Fibroblast of peridontal ligament (primary cell): ENCODE results near the gene EXOSC3.
"Not testable (repeated sequence)": the region's sequence is repeated elsewhere in the genome, so short reads cannot be mapped to it uniquely, and the experiment has no call there.

Experiments used
- DNase-seq: peaks from one replicate; pipeline ENCODE4 v3.0.0-alpha.2; 2010; ENCODE audit errors: extremely low read depth

EXOSC3 gene

DNA sequence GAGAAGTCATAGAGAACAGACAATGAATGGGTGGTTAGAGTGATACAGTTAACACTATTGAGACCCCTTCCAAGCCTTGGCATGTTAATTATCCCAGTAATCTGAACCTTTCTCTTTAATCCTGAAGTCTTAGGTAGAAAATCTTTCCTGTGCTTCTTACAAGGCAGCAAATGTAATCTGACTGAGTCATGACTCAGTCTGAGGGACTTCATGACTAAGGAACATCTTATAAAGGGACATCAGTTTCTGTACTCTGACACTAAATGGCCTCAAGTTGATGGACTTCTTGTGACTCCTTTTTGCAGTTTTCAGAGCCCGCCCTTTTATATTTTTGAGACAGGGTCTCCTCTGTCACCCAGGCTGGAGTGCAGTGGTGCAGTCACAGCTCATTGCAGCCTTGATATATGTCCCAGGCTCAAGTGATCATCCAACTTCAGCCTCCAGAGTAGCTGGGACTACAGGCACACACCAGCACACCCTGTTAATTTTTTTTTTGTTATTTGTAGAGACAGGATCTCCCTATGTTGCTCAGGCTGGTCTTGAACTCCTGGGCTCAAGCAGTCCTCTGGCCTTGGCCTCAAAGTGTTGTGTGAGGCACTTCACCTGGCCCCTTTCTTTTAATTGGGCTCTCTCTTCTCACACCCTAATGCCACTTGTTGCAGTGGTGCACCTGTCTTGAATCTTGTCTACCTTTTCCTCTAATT, 9.5 kb downstream of the EXOSC3 start:
- DNase-seq, result no peak

DNA sequence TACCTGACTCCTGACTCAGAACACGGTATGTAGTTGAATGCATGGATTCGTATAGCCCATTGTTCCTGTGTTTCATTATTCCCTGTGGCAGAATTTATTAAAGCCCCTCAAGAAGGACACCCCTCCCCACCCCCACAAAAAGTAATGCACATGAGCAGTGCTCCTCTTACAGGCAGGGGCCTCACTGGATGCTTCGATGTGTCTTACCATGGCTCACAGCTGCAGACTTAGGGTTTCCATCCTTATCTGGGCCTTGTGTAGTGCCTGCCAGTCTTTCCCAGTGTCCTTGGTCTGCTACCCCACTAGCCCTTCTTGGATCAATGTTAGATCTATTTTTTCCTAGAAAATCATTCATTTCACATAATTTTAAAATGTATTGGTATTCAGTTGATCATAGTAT, 14.9 kb downstream of the EXOSC3 start:
- DNase-seq, result no peak

DNA sequence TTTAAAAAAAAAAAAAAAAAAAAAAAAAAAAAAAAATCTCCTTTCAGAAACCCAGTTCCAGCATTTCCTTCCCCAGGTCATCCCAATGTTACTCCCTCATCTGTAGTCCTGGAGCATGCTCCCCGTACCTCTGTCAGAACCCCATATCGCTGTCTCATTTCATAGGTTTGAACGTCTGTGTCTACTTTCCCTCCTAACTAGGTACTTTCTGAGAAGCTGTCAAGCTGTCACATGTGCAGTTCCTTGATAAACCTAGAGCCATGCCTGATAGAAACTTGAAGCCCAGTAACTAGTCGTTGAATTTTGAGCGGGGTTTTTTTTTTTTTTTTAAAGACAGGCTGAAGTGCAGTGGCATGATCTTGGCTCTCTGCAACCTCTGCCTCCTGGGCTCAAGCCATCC, 15.6 kb downstream of the EXOSC3 start:
- DNase-seq, result no peak

DNA sequence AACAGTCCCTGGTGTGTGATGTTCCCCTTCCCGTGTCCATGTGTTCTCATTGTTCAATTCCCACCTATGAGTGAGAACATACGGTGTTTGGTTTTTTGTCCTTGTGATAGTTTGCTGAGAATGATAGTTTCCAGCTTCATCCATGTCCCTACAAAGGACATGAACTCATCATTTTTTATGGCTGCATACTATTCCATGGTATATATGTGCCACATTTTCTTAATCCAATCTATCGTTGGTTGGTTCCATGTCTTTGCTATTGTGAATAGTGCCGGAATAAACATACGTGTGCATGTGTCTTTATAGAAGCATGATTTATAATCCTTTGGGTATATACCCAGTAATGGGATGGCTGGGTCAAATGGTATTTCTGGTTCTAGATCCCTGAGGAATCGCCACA, 19.6 kb downstream of the EXOSC3 start:
- DNase-seq, result not testable (repeated sequence)

DNA sequence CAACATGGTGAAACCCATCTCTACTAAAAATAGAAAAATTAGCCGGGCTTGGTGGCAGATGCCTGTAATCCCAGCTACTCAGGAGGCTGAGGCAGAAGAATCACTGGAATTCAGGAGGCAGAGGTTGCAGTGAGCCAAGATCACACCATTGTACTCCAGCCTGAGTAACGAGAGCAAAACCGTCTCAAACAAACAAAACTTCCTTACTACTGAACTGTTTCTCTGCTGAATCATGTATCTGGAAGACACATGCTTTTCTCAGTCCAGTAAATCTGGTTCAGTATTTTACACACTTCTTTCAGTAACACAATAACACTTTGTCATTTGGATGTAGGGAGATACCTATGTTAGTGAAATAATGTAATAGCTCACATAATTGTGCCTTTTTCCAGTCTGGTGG, 23.4 kb downstream of the EXOSC3 start:
- DNase-seq, result peak; percentile 48

DNA sequence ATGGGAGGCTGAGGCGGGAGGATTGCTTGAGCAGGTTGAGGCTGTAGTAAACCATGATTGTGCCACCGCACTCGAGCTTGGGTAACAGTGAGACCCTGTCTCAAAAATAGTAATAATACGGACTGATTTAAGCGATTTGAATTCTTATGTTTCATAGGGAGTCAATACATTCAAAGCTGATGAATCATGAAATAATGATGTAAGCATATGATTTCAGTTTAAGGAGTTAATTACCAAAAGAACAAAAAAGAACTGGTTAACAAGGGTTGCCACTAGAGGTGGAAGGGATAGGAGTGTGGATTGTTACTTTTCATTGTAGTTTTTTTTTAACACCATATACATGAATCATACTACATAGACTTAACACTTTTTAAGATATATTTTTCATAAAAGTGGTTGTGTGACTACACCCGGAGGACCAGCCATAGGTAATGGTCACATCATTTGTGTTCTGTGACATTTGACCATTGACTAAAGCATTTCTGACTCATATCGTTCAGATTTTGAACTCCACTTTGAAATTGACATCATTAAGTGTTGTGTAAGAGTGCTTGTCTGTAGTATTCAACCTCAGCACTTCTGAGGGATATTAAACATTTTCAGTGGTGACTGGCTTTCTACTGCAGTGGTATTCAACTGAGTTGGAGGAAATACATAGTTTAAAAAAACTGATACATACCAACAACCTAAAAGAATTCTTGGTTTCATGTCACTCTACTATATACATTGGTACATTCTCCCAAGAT, 24.3 kb downstream of the EXOSC3 start:
- peak; percentile 56 for DNase-seq

DNA sequence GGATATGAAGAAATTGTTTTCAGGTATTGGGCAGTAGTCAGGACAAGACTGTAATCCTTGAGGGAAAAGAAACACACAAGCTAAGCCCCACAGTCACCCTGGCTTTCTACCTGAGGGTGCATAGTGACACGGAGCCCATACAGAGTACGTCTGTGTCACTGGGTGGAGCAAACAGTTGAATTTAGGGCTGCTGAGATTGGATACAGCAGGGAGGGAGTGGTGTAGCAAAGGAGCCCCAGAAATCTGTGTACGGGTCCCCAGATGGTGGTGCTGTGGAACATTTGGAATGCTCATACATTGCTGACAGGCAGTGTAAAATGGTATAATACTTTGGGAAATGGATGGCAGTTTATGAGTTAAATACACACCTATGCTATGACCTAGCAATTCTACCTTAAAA, 26.1 kb downstream of the EXOSC3 start:
- DNase-seq, result no peak

DNA sequence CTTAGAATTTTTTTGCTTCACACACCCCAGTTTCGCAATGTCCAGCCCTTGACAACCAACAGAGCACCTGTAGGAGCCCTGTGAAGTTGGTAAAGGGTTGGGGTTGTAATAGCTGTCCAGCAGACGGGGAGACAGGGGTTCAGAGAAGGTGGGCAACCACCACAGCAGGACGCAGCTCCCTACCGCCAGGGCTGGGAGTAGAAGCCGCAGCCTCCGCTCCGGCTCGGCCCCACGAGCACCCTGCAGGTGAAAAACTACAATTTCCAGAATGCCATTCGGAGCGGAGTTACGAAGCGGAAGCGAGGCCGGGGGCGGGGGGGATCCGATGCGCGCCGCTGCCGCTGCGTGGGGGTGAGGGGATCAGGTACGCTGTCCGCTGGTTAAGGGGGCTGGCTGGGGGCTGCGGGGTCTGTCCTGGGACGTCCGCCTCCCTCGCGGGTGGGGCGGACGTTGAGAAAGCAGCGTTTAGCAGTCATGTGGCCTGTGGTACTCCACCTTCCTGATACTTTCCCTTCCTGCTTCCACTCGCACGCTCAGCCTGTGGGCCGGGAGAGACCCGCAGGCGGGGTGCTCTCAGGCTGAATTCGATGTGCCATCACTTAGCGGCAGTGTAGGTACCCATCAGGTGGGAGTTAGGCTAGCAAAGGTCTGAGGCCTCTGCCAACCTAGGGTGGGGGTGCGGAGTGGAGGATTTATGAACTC, 31.2 kb downstream of the EXOSC3 start, which contains the start of gene TRMT10B:
Gene TRMT10B, plus strand, starts transcription at position 317 of the 702 bp plus-strand sequence. CDS start 8,127 bp downstream, outside the sequence.
- DNase-seq, result peak; percentile 65

DNA sequence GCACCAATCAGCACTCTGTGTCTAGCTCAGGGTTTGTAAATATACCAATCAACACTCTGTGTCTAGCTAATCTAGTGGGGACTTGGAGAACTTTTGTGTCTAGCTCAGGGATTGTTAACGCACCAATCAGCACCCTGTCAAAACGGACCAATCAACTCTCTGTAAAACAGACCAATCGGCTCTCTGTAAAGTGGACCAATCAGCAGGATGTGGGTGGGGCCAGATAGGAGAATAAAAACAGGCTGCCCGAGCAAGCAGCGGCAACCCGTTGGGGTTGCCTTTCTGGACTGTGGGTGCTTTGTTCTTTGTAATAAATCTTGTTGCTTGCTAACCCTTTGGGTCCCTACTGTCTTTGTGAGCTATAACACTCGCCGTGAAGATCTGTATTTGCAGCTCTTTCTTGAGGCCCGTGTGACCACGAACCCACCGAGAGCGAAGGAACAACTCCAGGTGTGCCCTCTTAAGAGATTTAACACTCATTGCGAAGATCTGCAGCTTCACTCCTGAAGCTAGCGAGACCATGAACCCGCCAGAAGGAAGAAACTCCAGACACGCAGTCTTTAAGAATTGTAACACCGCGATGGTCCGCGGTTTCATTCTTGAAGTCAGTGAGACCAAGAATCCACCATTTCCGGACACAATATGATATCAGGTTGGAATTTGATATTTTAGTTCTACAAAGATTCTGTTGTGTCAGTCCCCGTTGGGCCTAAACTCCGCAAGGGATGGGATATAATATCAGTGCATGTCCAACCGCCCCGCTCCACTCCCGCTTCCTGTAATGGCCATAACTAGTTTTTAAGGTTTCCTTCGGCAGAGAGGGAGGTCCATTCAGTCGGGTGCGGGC, 32.0 kb downstream of the EXOSC3 start:
- DNase-seq, result no peak

DNA sequence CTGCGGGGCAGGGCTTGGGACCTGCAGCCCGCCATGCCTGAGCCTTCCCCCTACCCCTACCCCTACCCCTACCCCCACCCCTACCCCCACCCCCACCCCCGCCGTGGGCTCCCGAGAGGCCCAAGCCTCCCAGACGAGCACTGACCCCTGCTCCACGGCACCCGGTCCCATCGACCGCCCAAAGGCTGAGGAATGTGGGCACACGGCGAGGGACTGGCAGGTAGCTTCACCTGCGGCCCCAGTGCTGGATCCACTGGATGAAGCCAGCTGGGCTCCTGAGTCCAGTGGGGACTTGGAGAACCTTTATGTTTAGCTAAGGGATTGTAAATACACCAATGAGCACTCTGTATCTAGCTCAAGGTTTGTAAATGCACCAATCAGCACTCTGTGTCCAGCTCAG, 32.8 kb downstream of the EXOSC3 start:
- not testable (repeated sequence) for DNase-seq

DNA sequence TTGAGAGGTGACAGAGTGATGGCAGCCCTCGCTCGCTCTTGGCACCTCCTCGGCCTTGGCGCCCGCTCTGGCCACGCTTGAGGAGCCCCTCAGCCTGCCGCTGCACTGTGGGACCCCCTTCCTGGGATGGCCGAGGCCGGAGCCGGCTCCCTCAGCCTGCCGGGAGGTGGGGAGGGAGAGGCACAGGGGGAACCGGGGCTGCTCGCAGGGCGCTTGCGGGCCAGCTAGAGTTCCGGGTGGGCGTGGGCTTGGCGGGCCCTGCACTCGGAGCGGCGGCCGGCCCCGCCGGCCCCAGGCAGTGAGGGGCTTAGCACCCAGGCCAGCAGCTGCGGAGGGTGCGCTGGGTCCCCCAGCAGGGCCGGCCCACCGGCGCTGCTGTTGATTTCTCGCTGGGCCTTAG, 33.2 kb downstream of the EXOSC3 start:
- not testable (repeated sequence) for DNase-seq

DNA sequence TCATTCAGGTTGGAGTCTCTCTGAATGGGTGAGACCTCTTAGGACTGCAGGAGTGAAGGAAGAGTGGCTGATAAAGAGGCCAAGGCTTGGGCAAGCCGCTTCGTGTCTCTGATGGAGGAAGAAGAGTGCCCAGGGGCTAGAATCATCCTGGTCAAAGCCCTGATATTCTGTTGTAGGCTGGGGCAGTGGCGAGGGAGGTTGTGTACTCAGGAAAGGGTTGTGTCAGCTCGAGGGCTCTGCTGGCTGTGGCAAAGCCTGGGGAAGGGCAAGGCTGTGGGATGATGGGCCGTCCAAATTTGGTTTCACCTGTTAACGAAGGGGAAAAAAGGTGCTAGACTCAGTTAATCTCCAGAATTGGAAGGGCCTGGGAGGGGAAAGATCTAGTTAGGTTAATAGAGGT, 33.7 kb downstream of the EXOSC3 start:
- DNase-seq, result no peak

DNA sequence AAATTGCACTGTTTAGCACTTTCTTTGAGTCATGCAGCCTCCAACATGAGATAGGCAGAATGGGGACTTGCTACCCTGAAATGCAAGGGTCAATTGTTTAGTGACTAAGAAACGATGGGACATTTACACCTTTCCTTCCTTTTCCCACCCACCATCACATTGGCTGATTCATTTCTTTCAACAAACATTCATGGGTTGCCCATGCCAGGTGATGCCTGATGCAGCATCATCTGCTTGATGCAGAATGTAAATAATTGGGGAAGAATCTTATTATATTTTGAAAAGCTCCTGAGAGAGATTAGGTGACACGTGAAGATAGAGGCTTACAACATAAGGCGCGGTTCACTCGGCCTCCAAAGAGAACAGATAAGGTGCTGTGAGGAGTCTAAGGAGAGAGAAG, 35.7 kb downstream of the EXOSC3 start:
- DNase-seq, result no peak

DNA sequence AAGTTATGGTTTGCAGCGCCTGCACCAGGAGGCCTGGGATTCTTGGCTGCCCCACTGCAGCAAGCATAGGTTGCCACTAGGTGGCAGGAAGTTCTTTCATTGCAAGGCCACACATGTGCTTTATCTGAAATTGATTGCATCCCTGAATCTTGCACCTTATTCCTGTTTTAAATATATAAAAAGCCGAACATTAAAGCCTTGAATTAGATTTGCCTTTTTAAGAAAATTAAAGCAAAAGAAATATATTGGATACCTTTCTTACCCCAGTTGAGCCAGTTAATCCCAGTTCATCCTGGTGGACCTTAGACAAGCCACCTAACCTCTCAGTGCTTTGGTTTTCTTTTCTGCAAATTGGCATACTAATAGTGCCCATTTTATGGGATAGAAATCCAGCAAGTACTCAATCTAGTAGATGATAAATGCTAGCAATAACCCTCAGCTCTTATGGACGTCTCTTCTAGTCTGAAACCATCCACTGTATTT, 37.6 kb downstream of the EXOSC3 start:
- DNase-seq, result peak; percentile 74

DNA sequence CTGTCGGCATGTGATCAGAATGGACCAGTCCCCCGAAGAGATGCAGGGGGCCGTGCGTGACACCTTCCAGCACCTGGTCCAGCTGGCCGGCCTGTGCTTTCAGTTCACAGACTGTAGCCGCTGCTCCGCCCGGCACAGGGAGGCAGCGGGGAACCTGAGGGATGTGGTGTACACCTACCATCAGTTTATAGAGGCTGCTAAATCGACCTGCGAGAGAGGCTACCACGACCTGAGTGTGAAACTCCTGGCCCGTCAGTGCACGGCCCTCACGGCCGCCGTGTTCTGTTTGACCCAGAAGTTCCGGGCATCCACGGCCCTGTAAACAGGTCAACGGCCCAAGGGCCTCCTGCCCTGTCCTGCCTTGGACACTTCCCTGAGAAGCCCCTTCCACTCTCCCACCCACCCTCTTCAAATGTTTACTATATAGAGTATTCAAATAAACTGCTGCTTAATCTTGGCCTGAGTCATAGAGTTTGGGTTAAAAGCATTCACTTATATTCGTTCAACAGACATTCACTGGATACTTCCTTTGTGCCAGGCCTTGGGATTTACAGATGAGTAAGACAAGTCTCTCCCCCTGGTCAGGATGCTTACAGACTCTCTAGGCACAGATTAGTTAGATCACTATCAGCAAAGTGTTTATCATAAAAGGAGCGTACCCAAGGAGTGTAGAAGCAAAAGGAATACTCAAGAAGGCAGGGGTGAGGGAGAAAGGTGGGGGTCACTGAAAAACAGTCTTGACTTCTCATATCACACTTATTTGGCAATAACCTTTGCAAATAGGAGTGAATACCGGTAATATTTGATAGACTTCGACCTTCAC, 38.2 kb downstream of the EXOSC3 start:
- DNase-seq, result peak; percentile 20

DNA sequence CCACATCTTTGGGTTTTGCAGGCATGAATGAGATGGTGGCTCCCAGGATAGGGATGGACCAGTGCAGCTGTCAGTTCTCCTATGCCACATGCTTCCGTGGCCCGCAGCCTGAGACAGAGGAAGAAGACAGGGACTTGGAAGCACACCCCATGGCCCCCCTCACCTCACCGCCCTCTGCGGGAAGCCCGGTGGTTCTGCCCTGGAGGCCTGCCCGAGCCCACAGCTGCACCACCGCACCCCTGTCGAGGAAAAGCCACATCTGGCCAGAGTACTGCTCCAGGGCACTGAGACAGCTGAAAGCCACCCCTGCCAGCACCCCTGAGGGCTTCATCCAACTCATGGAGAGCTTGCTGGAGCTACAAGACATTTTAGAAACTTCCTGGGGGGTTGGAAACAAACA, 38.9 kb downstream of the EXOSC3 start:
- no peak for DNase-seq

DNA sequence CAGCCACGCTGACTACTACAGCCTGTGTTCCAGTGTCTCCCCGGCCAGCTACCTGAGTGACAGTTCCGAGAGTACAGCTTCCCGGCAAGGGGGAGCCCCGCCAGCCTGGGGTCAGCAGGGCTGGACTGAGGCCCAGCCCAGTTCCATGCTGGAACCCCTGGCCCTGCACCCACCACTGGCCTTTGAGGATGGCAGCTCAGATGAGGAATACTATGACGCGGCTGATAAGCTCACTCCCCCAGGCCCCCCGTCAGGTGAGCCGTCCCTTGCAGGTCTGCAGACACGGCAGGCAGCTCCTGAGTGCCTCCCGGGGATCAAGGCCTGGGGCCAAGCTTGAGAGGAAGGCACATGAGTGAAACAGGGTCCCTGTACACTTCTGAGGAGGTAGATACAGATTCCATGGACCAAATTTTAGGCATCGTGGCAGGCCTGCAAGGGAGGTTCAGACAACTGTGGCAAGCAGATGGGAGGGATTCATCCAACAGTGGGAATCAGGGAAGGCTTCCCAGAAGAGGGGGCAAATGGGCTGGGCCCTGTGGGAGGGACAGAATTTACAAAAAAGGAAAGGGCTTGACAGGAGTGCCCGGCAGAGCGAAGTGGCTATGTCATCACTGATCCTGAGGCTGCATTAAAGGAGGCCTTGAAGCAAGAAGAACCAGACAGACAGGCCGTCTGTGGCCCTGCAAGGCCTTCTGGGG, 44.1 kb downstream of the EXOSC3 start:
- DNase-seq, result no peak

DNA sequence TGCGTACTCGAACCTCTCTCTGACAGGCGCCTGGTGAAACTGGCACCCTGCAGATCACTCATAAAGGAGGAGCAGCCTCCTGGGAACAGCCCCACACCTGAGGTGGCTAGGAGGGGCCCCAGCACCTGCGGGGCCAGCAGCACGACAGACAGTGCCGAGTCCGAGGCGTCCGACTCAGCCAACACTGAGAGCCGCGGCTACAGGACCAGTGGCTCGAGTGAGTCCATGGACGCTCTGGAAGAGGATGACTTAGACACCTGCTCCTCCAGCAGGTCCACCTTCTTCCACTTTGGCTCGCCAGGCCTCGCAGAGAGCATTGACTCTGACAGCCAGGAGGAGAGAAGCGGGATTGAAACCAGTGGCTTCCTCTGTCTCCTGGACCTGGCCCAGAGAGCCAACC, 44.7 kb downstream of the EXOSC3 start:
- DNase-seq, result no peak

DNA sequence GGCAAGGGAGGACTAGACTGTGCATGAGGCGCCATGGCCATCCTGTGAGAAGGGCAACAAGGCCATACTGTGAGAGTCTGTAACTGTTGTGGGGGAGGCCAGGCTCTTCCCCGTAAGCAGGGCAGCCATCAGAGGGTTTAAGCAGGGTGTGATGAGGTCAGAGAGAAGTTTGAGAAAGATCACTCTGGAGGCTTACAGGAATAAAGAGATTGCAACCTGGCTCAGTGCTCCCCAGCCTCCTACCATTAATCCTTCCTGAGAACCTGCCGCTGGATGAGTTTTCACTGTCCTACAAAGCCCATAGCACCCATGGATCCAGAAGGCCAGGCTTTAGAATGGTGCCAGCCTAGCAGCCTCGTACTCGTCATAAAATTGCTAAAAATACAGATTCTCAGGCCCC, 45.6 kb downstream of the EXOSC3 start:
- no peak for DNase-seq

DNA sequence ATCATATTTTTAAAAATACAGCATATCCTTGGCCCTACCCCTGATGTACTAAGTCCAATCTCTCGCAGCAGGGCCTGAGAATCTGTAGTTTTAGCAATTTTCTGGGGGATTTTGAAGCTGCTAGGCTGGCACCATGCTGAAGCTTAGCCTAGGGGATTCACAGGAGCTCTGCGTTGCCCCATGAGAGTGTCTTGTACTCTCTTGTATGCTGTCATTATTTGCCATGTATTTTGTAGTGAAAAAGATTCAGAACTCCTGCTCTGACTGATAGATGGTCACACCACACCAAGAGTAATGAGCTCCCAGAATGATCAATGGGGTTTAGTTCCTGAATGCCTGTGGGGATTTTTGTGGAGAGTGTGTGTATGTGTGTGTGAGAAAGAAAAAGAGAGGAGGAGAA, 51.9 kb downstream of the EXOSC3 start:
- no peak for DNase-seq
